Peyer's patch (tissue), 4 donors: ENCODE data around the gene F7.

Experiments used
- POLR2A ChIP-seq, 2 donors: fragments of 450-650 bp; IDR thresholded peaks; one replicate each; pipeline ENCODE4 v1.5.1; 2017; ENCODE audit warnings: antibody characterized with exemption in 2 of 2, mild to moderate bottlenecking in 2 of 2, moderate library complexity in 2 of 2
- TF ChIP-seq, protein P1 (sequence below), 6 experiments: fragments of 450-650 bp in 4 of 6; fragments of 200-600 bp in 2 of 6; sonication (generic) in 1 of 6; IDR thresholded peaks; one replicate each; pipeline ENCODE4 v1.5.1; 2017 to 2019; ENCODE audit warnings: antibody characterized with exemption in 6 of 6, mild to moderate bottlenecking in 3 of 6, moderate library complexity in 1 of 6

GRCh38 chr13:113102727-113103126 is 2.9 kb upstream of the F7 start:
- no peak for TF ChIP-seq POLR2A (IDR thresholded peaks at IDR 0.05)
- TF ChIP-seq, protein P1, sequence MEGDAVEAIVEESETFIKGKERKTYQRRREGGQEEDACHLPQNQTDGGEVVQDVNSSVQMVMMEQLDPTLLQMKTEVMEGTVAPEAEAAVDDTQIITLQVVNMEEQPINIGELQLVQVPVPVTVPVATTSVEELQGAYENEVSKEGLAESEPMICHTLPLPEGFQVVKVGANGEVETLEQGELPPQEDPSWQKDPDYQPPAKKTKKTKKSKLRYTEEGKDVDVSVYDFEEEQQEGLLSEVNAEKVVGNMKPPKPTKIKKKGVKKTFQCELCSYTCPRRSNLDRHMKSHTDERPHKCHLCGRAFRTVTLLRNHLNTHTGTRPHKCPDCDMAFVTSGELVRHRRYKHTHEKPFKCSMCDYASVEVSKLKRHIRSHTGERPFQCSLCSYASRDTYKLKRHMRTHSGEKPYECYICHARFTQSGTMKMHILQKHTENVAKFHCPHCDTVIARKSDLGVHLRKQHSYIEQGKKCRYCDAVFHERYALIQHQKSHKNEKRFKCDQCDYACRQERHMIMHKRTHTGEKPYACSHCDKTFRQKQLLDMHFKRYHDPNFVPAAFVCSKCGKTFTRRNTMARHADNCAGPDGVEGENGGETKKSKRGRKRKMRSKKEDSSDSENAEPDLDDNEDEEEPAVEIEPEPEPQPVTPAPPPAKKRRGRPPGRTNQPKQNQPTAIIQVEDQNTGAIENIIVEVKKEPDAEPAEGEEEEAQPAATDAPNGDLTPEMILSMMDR (IDR thresholded peaks at IDR 0.05): no peak
